OCI-LY7 (cell line): ENCODE results near the gene RFK. TPM values are rescaled to one million over a fixed set of nuclear protein-coding genes. Genes with fewer than 3 reads are reported as not detected.

Experiments
- BruUV-seq: library from RNA; stranded (reverse); fragments of 400-500 nt; replicated peaks from 2 replicates; lab custom pipeline; 2021; lab: Mats Ljungman, UMichigan
- CTCF ChIA-PET: fragments of 300-600 bp; sonication (Branson Sonifier 250); formaldehyde crosslinking; loops from one replicate; lab custom pipeline; 2022; ENCODE audit warnings: antibody characterized with exemption; ENCODE audit not compliant: unreplicated experiment; lab: Charles Lee
- POLR2A ChIA-PET: fragments of 300-600 bp; sonication (Branson Sonifier 250); formaldehyde crosslinking; loops from one replicate; lab custom pipeline; 2022; ENCODE audit warnings: antibody characterized with exemption; lab: Charles Lee
- DNase-seq: peaks from one replicate; pipeline ENCODE4 v3.0.0-alpha.2; 2015; ENCODE audit warnings: low spot score
- H2AFZ ChIP-seq: fragments of 200-600 bp; sonication (generic), shearing (Covaris generic); 2 replicates; pipeline ENCODE4 v1.6.1; 2014; ENCODE audit warnings: mild to moderate bottlenecking, antibody characterized with exemption, low read length, moderate library complexity
- H3K27ac ChIP-seq: fragments of 200-600 bp; sonication (generic); 2 replicates; pipeline ENCODE4 v1.5.1; 2014; ENCODE audit warnings: mixed run types, low read depth, mild to moderate bottlenecking, moderate library complexity, low read length, inconsistent platforms; ENCODE audit not compliant: poor library complexity, severe bottlenecking
- H3K36me3 ChIP-seq: fragments of 200-600 bp; sonication (generic); 2 replicates; pipeline ENCODE4 v1.6.1; 2014; ENCODE audit warnings: mild to moderate bottlenecking, antibody characterized with exemption, low read length, moderate library complexity, mixed read lengths; ENCODE audit not compliant: insufficient read depth
- H3K4me1 ChIP-seq: fragments of 200-600 bp; sonication (generic); 2 replicates; pipeline ENCODE4 v1.5.1; 2014; ENCODE audit warnings: mild to moderate bottlenecking, low read length; ENCODE audit not compliant: insufficient read depth, poor library complexity, severe bottlenecking
- H3K4me2 ChIP-seq: fragments of 200-600 bp; sonication (generic); 2 replicates; pipeline ENCODE4 v1.6.1; 2014; ENCODE audit warnings: mild to moderate bottlenecking, low read length
- H3K4me3 ChIP-seq: fragments of 200-600 bp; sonication (generic); 2 replicates; pipeline ENCODE4 v1.5.1; 2014; ENCODE audit warnings: mild to moderate bottlenecking, low read depth, low read length; ENCODE audit not compliant: poor library complexity, severe bottlenecking
- H3K79me2 ChIP-seq: fragments of 200-600 bp; sonication (generic); 2 replicates; pipeline ENCODE4 v1.6.1; 2016; ENCODE audit warnings: low read depth, mild to moderate bottlenecking, low read length, moderate library complexity, mixed read lengths; ENCODE audit not compliant: insufficient read depth
- H3K9me2 ChIP-seq: fragments of 200-600 bp; sonication (generic); 2 replicates; pipeline ENCODE4 v1.6.1; 2016; ENCODE audit warnings: mild to moderate bottlenecking, low read length, mixed read lengths; ENCODE audit not compliant: insufficient read depth
- H3K9me3 ChIP-seq: fragments of 200-600 bp; sonication (generic); 2 replicates; pipeline ENCODE4 v1.6.1; 2014; ENCODE audit warnings: mild to moderate bottlenecking, mixed run types, low read length, mixed read lengths
- H4K20me1 ChIP-seq: fragments of 200-600 bp; sonication (generic); 2 replicates; pipeline ENCODE4 v1.6.1; 2014; ENCODE audit warnings: mild to moderate bottlenecking, antibody characterized with exemption, low read length, moderate library complexity, mixed read lengths; ENCODE audit not compliant: insufficient read depth
- CTCF ChIP-seq: fragments of 200-600 bp; sonication (generic); conservative IDR thresholded peaks from 2 replicates; pipeline ENCODE4 v1.5.1; 2014; ENCODE audit warnings: mild to moderate bottlenecking, antibody characterized with exemption, low read length, moderate library complexity, mixed read lengths
- EZH2phosphoT487 ChIP-seq: fragments of 200-600 bp; sonication (generic); IDR thresholded peaks from 2 replicates; pipeline ENCODE4 v1.6.1; 2018; ENCODE audit warnings: low read depth, borderline replicate concordance, mild to moderate bottlenecking, mixed run types, antibody characterized with exemption, low read length, moderate library complexity, mixed read lengths
- intact Hi-C: fragments of 100-400 bp; cut with micrococcal nuclease; formaldehyde crosslinking; loops from one replicate; pipeline ENCODE4 v1.10.0; 2022; ENCODE audit not compliant: unreplicated experiment
- total RNA-seq, 2 experiments: library from RNA; depleted of rRNA in 1 of 2; stranded (reverse); fragments of >200 nt in 1 of 2; shearing (Covaris generic) in 1 of 2; gene quantifications; 2 replicates each; pipeline ENCODE4 v1.2.3, GENCODE V29; 2014 to 2022

The RFK gene
- total RNA-seq, 2 experiments from 2014 or later: 28.7 to 37.8 TPM

GRCh38 chr9:76369583-76369982 is 24.6 kb downstream of the RFK start:
- peak overlapping the region; percentile 54; the same call in 1 of the 2 replicates for H2AFZ ChIP-seq
- intact Hi-C loops: loop anchor here (1.0 kb wide), 1 partner anchor 24 kb away; no protein-coding TSS in a partner anchor

DNA sequence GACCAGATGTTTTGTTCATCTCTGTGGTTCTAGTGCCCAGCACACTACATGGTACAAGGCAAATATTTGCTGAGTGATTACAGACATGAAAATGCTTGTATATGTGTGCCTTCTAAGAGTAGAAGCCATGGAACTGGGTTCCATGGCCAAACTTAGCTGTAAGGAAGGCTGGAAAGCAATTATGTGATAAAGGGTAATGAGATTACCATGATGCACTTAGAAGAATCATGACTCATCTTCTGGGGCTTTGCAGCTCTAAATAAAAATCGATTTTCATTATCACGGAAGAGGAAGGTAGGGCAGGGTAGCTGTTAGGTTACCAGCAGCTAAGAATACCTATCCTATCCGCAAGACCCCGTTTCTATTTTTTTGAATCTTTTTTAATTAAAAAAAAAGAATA is 28.0 kb downstream of the RFK start:
- H2AFZ ChIP-seq: no peak overlapping the region
- intact Hi-C loops: no loop called here
- no peak overlapping the region for H3K4me2 ChIP-seq
- H3K79me2 ChIP-seq: no peaks in the 10 kb centered on the region
- POLR2A ChIA-PET: interaction anchor here (0.6 to 9.6 kb wide), 4 partner anchors 27 to 547 kb away, joined by 3 to 74 read pairs (median 4); partner anchors contain the start of gene RFK
- no peaks in the 10 kb centered on the region for H3K36me3 ChIP-seq
- H3K9me3 ChIP-seq: no peaks in the 10 kb centered on the region
- no peaks in the 10 kb centered on the region for H3K9me2 ChIP-seq
- TF ChIP-seq CTCF (no peak), EZH2phosphoT487 (no peak)
- CTCF ChIA-PET: no interaction called here
- no peak overlapping the region for H3K27ac ChIP-seq
- no peaks in the 10 kb centered on the region for H4K20me1 ChIP-seq
- no peak overlapping the region for H3K4me3 ChIP-seq
- H3K4me1 ChIP-seq: peaks cover 36% of the 10 kb centered on the region
- BruUV-seq: no TSS peak
- DNase-seq: no peak

More at GRCh38 chr9:76369583-76369982, 24.6 kb downstream of the RFK start:
- Histone ChIP-seq H3K27ac (peak overlapping the region; percentile 88), H3K4me2 (peak overlapping the region; percentile 63), H3K79me2 (no peaks in the 10 kb centered on the region), H3K4me3 (peak overlapping the region; percentile 19), H3K9me3 (no peaks in the 10 kb centered on the region), H3K36me3 (no peaks in the 10 kb centered on the region), H3K4me1 (peaks cover 63% of the 10 kb centered on the region), H3K9me2 (no peaks in the 10 kb centered on the region), H4K20me1 (no peaks in the 10 kb centered on the region)
- BruUV-seq: no TSS peak
- POLR2A ChIA-PET: interaction anchor here (0.6 to 9.6 kb wide), 10 partner anchors 10 to 407 kb away, joined by 3 to 74 read pairs (median 5); partner anchors contain the start of gene RFK
- CTCF ChIA-PET: interaction anchor here (1.3 kb wide), 1 partner anchor 24 kb away, joined by 6 read pairs; the partner anchor contains the start of gene RFK
- peak; percentile 86 for DNase-seq
- TF ChIP-seq CTCF (no peak), EZH2phosphoT487 (no peak)

DNA sequence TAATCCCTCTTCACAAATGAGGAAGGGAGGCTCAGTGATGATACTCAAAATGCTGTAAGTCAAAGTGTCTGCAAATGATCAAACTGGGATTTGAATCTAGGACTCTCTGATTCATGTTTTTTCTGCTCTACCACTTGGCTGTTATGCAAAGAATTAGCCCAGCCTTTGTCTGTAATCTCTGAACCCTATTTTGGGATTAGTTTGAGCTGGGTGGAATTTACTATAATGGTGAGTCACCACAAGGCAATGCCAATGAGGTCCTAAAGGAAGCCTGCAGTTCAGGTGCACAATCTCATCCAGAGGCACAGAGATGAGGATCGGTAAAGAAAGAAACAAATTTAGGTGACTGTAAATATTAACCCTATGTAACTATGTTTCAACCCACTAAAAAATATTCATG is 29.2 kb downstream of the RFK start:
- Histone ChIP-seq H3K36me3 (no peaks in the 10 kb centered on the region), H4K20me1 (no peaks in the 10 kb centered on the region), H2AFZ (no peak overlapping the region), H3K4me1 (peaks cover 24% of the 10 kb centered on the region), H3K9me3 (no peaks in the 10 kb centered on the region), H3K27ac (no peak overlapping the region), H3K4me3 (no peak overlapping the region), H3K4me2 (no peak overlapping the region), H3K79me2 (no peaks in the 10 kb centered on the region), H3K9me2 (no peaks in the 10 kb centered on the region)
- intact Hi-C loops: no loop called here
- DNase-seq: no peak
- no peak for TF ChIP-seq EZH2phosphoT487
- TF ChIP-seq CTCF: no peak
- no TSS peak for BruUV-seq
- CTCF ChIA-PET: no interaction called here
- POLR2A ChIA-PET: interaction anchor here (0.6 kb wide), 1 partner anchor 292 kb away, joined by 3 read pairs; no protein-coding TSS in a partner anchor
